Adipocyte (in vitro differentiated cells): ENCODE data around the gene GPR39.

Experiments
- DNase-seq: peaks from one replicate; pipeline ENCODE4 v3.0.0-alpha.2; 2015; ENCODE audit warnings: low read depth
- H3K27me3 ChIP-seq: replicated peaks from 2 replicates; pipeline ENCODE4 v1.7.0; 2013; ENCODE audit warnings: mild to moderate bottlenecking, low read length, moderate library complexity; ENCODE audit not compliant: control insufficient read depth, insufficient read depth
- H3K36me3 ChIP-seq: 2 replicates; pipeline ENCODE4 v1.7.0; 2013; ENCODE audit warnings: low read length, mild to moderate bottlenecking, moderate library complexity; ENCODE audit not compliant: control insufficient read depth, insufficient read depth, severe bottlenecking
- H3K4me1 ChIP-seq: 2 replicates; pipeline ENCODE4 v1.7.0; 2013; ENCODE audit warnings: mild to moderate bottlenecking, low read length, moderate library complexity; ENCODE audit not compliant: control insufficient read depth, insufficient read depth
- H3K4me3 ChIP-seq: 2 replicates; pipeline ENCODE4 v1.7.0; 2013; ENCODE audit warnings: mild to moderate bottlenecking, low read length, moderate library complexity
- H3K9ac ChIP-seq: 2 replicates; pipeline ENCODE4 v1.7.0; 2013; ENCODE audit warnings: mild to moderate bottlenecking, low read length, moderate library complexity
- H3K9me3 ChIP-seq: 2 replicates; pipeline ENCODE4 v1.7.0; 2013; ENCODE audit warnings: mild to moderate bottlenecking, low read length, moderate library complexity; ENCODE audit not compliant: control insufficient read depth

GPR39 gene

GRCh38 chr2:132426656-132427055 is 10.1 kb downstream of the GPR39 start:
- Histone ChIP-seq H3K4me3 (no peak overlapping the region), H3K27me3 (no peaks in the 10 kb centered on the region), H3K4me1 (peaks cover 27% of the 10 kb centered on the region), H3K9ac (no peak overlapping the region), H3K9me3 (no peaks in the 10 kb centered on the region), H3K36me3 (no peaks in the 10 kb centered on the region)
- no peak for DNase-seq

GRCh38 chr2:132429351-132429750 is 12.7 kb downstream of the GPR39 start:
- H3K36me3 ChIP-seq, result no peaks in the 10 kb centered on the region

GRCh38 chr2:132429941-132430573 is 13.5 kb downstream of the GPR39 start:
- Histone ChIP-seq H3K9ac (no peak overlapping the region), H3K4me3 (no peak overlapping the region), H3K27me3 (no peaks in the 10 kb centered on the region), H3K4me1 (peaks cover 9% of the 10 kb centered on the region), H3K36me3 (no peaks in the 10 kb centered on the region), H3K9me3 (no peaks in the 10 kb centered on the region)
- DNase-seq, result no peak

More at GRCh38 chr2:132429351-132429750, 12.7 kb downstream of the GPR39 start:
- peaks cover 15% of the 10 kb centered on the region for H3K4me1 ChIP-seq
- no peak overlapping the region for H3K4me3 ChIP-seq
- no peak for DNase-seq
- no peaks in the 10 kb centered on the region for H3K9me3 ChIP-seq
- H3K27me3 ChIP-seq, result no peaks in the 10 kb centered on the region
- no peak overlapping the region for H3K9ac ChIP-seq

GRCh38 chr2:132430895-132431294 is 14.3 kb downstream of the GPR39 start:
- Histone ChIP-seq H3K4me1 (peaks cover under 1% of the 10 kb centered on the region), H3K36me3 (no peaks in the 10 kb centered on the region), H3K9me3 (no peaks in the 10 kb centered on the region), H3K4me3 (no peak overlapping the region), H3K27me3 (no peaks in the 10 kb centered on the region), H3K9ac (no peak overlapping the region)
- no peak for DNase-seq

GRCh38 chr2:132437852-132438669 is 21.5 kb downstream of the GPR39 start:
- H3K4me3 ChIP-seq, result no peak overlapping the region
- no peak for DNase-seq
- H3K36me3 ChIP-seq, result no peaks in the 10 kb centered on the region
- no peak overlapping the region for H3K9ac ChIP-seq
- H3K27me3 ChIP-seq, result no peaks in the 10 kb centered on the region
- peaks cover 15% of the 10 kb centered on the region for H3K4me1 ChIP-seq
- peaks cover 2% of the 10 kb centered on the region for H3K9me3 ChIP-seq

GRCh38 chr2:132438691-132439090 is 22.1 kb downstream of the GPR39 start:
- peak; percentile 89 for DNase-seq

GRCh38 chr2:132439703-132440398 is 23.2 kb downstream of the GPR39 start:
- peaks cover 15% of the 10 kb centered on the region for H3K4me1 ChIP-seq
- DNase-seq, result peak; percentile 55
- H3K9me3 ChIP-seq, result peaks cover 2% of the 10 kb centered on the region
- no peak overlapping the region for H3K9ac ChIP-seq
- no peaks in the 10 kb centered on the region for H3K27me3 ChIP-seq
- no peaks in the 10 kb centered on the region for H3K36me3 ChIP-seq
- H3K4me3 ChIP-seq, result no peak overlapping the region

More at GRCh38 chr2:132438691-132439090, 22.1 kb downstream of the GPR39 start:
- Histone ChIP-seq H3K4me1 (peaks cover 15% of the 10 kb centered on the region), H3K9me3 (peaks cover 2% of the 10 kb centered on the region), H3K36me3 (no peaks in the 10 kb centered on the region), H3K4me3 (no peak overlapping the region), H3K9ac (no peak overlapping the region), H3K27me3 (no peaks in the 10 kb centered on the region)

- no peaks in the 10 kb centered on the region for H3K27me3 ChIP-seq
- DNase-seq, result no peak
- H3K9me3 ChIP-seq, result peaks cover 2% of the 10 kb centered on the region
- peaks cover 16% of the 10 kb centered on the region for H3K4me1 ChIP-seq
- H3K9ac ChIP-seq, result no peak overlapping the region
- no peaks in the 10 kb centered on the region for H3K36me3 ChIP-seq
- H3K4me3 ChIP-seq, result no peak overlapping the region
These were observed 24.4 kb downstream of the GPR39 start for GRCh38 chr2:132441051-132441450.

GRCh38 chr2:132442278-132442677 is 25.7 kb downstream of the GPR39 start:
- Histone ChIP-seq H3K4me3 (no peak overlapping the region), H3K4me1 (peaks cover 20% of the 10 kb centered on the region), H3K27me3 (no peaks in the 10 kb centered on the region), H3K9me3 (peaks cover 2% of the 10 kb centered on the region), H3K9ac (no peak overlapping the region), H3K36me3 (no peaks in the 10 kb centered on the region)
- DNase-seq, result no peak

- no peak overlapping the region for H3K9ac ChIP-seq
- peaks cover 2% of the 10 kb centered on the region for H3K9me3 ChIP-seq
- no peaks in the 10 kb centered on the region for H3K36me3 ChIP-seq
- DNase-seq, result no peak
- no peak overlapping the region for H3K4me3 ChIP-seq
- peaks cover 19% of the 10 kb centered on the region for H3K4me1 ChIP-seq
- no peaks in the 10 kb centered on the region for H3K27me3 ChIP-seq
These were observed 26.5 kb downstream of the GPR39 start for GRCh38 chr2:132443106-132443505.

- no peak overlapping the region for H3K4me3 ChIP-seq
- no peak overlapping the region for H3K9ac ChIP-seq
- peaks cover 1% of the 10 kb centered on the region for H3K9me3 ChIP-seq
- H3K27me3 ChIP-seq, result no peaks in the 10 kb centered on the region
- DNase-seq, result no peak
- H3K4me1 ChIP-seq, result peaks cover 11% of the 10 kb centered on the region
- no peaks in the 10 kb centered on the region for H3K36me3 ChIP-seq
These were observed 29.8 kb downstream of the GPR39 start for GRCh38 chr2:132446444-132446843.
